Ishikawa (cell line): ENCODE results near the gene FBXW8.

ENCODE experiments used
- EGR1 ChIP-seq: IDR thresholded peaks from 2 replicates; pipeline ENCODE4 v1.6.1; 2012
- REST ChIP-seq: IDR thresholded peaks from 2 replicates; pipeline ENCODE4 v1.6.1; 2012; ENCODE audit warnings: low read depth, mild to moderate bottlenecking
- TF ChIP-seq, protein P1 (sequence below): IDR thresholded peaks from 2 replicates; pipeline ENCODE4 v1.6.1; 2012

DNA sequence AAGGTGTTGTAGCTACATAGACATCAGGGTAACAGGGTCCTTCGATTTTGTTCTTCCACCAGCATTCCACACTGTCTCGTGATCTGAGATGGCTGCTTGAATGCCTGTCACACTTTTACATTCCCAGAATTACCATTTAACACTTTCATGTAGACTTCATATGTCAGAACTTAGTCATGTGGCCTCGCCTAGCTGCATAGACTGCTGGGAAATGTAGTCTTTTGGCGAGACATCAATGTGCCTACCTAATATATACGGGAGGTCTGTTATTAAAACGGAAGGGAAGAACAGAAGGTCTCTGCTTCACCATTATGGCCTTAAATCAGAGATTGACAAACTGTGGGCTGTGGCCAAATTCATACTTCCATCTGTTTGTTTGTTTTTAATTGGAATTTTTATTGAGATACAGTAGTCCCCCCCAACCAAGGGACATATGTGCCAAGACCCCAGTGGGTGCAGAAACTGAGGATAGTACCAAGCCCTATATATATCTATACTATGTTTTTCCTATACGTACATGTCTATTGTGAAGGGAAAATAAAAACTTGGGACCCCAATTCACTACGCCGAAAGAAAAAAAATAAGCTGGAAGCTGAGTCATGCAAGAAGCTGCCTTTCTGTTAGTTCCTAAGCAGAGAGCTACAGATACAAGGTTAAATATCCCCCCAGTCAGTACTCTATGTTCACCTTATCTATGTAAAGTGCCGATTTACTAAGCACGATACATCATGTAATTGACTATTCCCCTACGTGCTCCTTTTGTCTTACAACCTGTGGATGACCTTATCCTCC, 18.2 kb upstream of the FBXW8 start:
- TF ChIP-seq EGR1 (no peak), REST (no peak)
- TF ChIP-seq, protein P1, sequence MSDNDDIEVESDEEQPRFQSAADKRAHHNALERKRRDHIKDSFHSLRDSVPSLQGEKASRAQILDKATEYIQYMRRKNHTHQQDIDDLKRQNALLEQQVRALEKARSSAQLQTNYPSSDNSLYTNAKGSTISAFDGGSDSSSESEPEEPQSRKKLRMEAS, result no peak
